IMR-90 (cell line): Measurements from ENCODE around the gene CDK7. TPM values are rescaled to one million over a fixed set of nuclear protein-coding genes. Genes with fewer than 3 reads are reported as not detected.

Experiments used
- ATAC-seq: fragments of 200-7000 bp; cut with Tn5 transposase; 2 replicates; pipeline ENCODE4 v1.9.1; 2020; ENCODE audit warnings: low read depth, mild to moderate bottlenecking, moderate library complexity
- BruUV-seq: library from RNA; stranded (reverse); fragments of 400-500 nt; replicated peaks from 2 replicates; lab custom pipeline; 2021; lab: Mats Ljungman, UMichigan
- CTCF ChIA-PET: fragments of 300-600 bp; formaldehyde crosslinking; extraction: SDS; loops from one replicate; lab custom pipeline; 2021; ENCODE audit warnings: antibody characterized with exemption; lab: Yijun Ruan, JAX
- POLR2A ChIA-PET: fragments of 300-600 bp; sonication (Branson Sonifier 250); formaldehyde crosslinking; loops from one replicate; lab custom pipeline; 2022; ENCODE audit warnings: antibody characterized with exemption; ENCODE audit not compliant: unreplicated experiment; lab: Charles Lee
- DNase-seq: peaks from one replicate; pipeline ENCODE4 v3.0.0; 2013
- H2AFZ ChIP-seq: replicated peaks from 2 replicates; pipeline ENCODE3; 2013; ENCODE audit warnings: low read length, mild to moderate bottlenecking; ENCODE audit not compliant: poor library complexity
- H2AK5ac ChIP-seq: 2 replicates; pipeline ENCODE4 v1.6.1; 2013; ENCODE audit warnings: low read depth, low read length, inconsistent platforms
- H2AK9ac ChIP-seq: replicated peaks from 2 replicates; pipeline ENCODE3; 2013; ENCODE audit warnings: mild to moderate bottlenecking, low read depth, low read length, moderate library complexity; ENCODE audit not compliant: poor library complexity
- H2BK120ac ChIP-seq: 2 replicates; pipeline ENCODE4 v1.6.1; 2013; ENCODE audit warnings: low read depth, low read length, inconsistent platforms
- H2BK15ac ChIP-seq: 3 replicates; pipeline ENCODE4 v1.6.1; 2013; ENCODE audit warnings: low read depth, low read length, inconsistent platforms
- H2BK20ac ChIP-seq: 2 replicates; pipeline ENCODE4 v1.6.1; 2013; ENCODE audit warnings: low read depth, mild to moderate bottlenecking, inconsistent platforms, low read length, moderate library complexity
- H2BK5ac ChIP-seq: 2 replicates; pipeline ENCODE4 v1.6.1; 2013; ENCODE audit warnings: mild to moderate bottlenecking, low read depth, low read length, inconsistent platforms; ENCODE audit not compliant: poor library complexity, severe bottlenecking
- H3K14ac ChIP-seq: replicated peaks from 2 replicates; pipeline ENCODE4 v1.6.1; 2013; ENCODE audit warnings: low read depth, low read length, inconsistent platforms
- H3K18ac ChIP-seq: 2 replicates; pipeline ENCODE4 v1.6.1; 2013; ENCODE audit warnings: low read depth, low read length, control low read depth
- H3K23ac ChIP-seq: 2 replicates; pipeline ENCODE4 v1.6.1; 2013; ENCODE audit warnings: low read depth, low read length, inconsistent platforms
- H3K27ac ChIP-seq: 2 replicates; pipeline ENCODE4 v1.5.1; 2013; ENCODE audit warnings: mild to moderate bottlenecking, control low read depth, low read length; ENCODE audit not compliant: insufficient read depth
- H3K27me3 ChIP-seq: 2 replicates; pipeline ENCODE4 v1.6.1; 2013; ENCODE audit warnings: low read length; ENCODE audit not compliant: control insufficient read depth, insufficient read depth
- H3K36me3 ChIP-seq: 2 replicates; pipeline ENCODE4 v1.6.1; 2013; ENCODE audit warnings: low read length, mixed read lengths; ENCODE audit not compliant: control insufficient read depth, insufficient read depth
- H3K4ac ChIP-seq: 2 replicates; pipeline ENCODE4 v1.6.1; 2013; ENCODE audit warnings: low read depth, low read length, inconsistent platforms
- H3K4me1 ChIP-seq: 2 replicates; pipeline ENCODE4 v1.6.1; 2013; ENCODE audit warnings: low read length, mixed read lengths; ENCODE audit not compliant: control insufficient read depth, insufficient read depth
- H3K4me2 ChIP-seq: 2 replicates; pipeline ENCODE4 v1.6.1; 2013; ENCODE audit warnings: low read depth, mild to moderate bottlenecking, control low read depth, low read length, moderate library complexity
- H3K4me3 ChIP-seq: 2 replicates; pipeline ENCODE4 v1.5.1; 2013; ENCODE audit warnings: low read depth, mild to moderate bottlenecking, control low read depth, low read length, moderate library complexity; ENCODE audit not compliant: insufficient read depth
- H3K56ac ChIP-seq: 2 replicates; pipeline ENCODE4 v1.6.1; 2013; ENCODE audit warnings: low read length, inconsistent platforms; ENCODE audit not compliant: insufficient read depth; ENCODE audit errors: extremely low read depth
- H3K79me1 ChIP-seq, 2 experiments: 2 replicates each; pipeline ENCODE4 v1.6.1; 2013; ENCODE audit warnings: low read length in 2 of 2, inconsistent platforms in 1 of 2, low read depth in 1 of 2
- H3K9ac ChIP-seq: 2 replicates; pipeline ENCODE4 v1.6.1; 2013; ENCODE audit warnings: low read depth, low read length, control low read depth
- H3K9me1 ChIP-seq: 2 replicates; pipeline ENCODE4 v1.6.1; 2013; ENCODE audit warnings: low read length, inconsistent platforms; ENCODE audit not compliant: insufficient read depth
- H3K9me3 ChIP-seq: 2 replicates; pipeline ENCODE4 v1.6.1; 2013; ENCODE audit warnings: low read length; ENCODE audit not compliant: control insufficient read depth, insufficient read depth
- H4K20me1 ChIP-seq: 2 replicates; pipeline ENCODE4 v1.6.1; 2013; ENCODE audit warnings: low read length, inconsistent platforms; ENCODE audit not compliant: insufficient read depth
- H4K5ac ChIP-seq: 2 replicates; pipeline ENCODE4 v1.6.1; 2013; ENCODE audit warnings: mild to moderate bottlenecking, low read depth, low read length, control low read depth
- H4K8ac ChIP-seq, 2 experiments: 2 replicates each; pipeline ENCODE4 v1.6.1; 2013; ENCODE audit warnings: low read depth in 2 of 2, low read length in 2 of 2, control low read depth in 1 of 2, inconsistent platforms in 1 of 2
- H4K91ac ChIP-seq: 2 replicates; pipeline ENCODE4 v1.6.1; 2013; ENCODE audit warnings: low read depth, low read length, inconsistent platforms; ENCODE audit not compliant: insufficient read depth
- BHLHE40 ChIP-seq: fragments of 150-350 bp; IDR thresholded peaks from 2 replicates; pipeline ENCODE4 v1.6.1; 2016; ENCODE audit warnings: mild to moderate bottlenecking, low read depth, low read length
- CEBPB ChIP-seq: IDR thresholded peaks from 2 replicates; pipeline ENCODE4 v1.6.1; 2012; ENCODE audit warnings: low read depth, low read length, improper control_type of control experiment
- CHD1 ChIP-seq: IDR thresholded peaks from 2 replicates; pipeline ENCODE4 v1.6.1; 2012; ENCODE audit warnings: low read depth, low read length, improper control_type of control experiment
- CTCF ChIP-seq: conservative IDR thresholded peaks from 2 replicates; pipeline ENCODE4 v1.5.1; 2012; ENCODE audit warnings: mild to moderate bottlenecking, low read depth, low read length, improper control_type of control experiment
- ELK1 ChIP-seq: fragments of 150-350 bp; IDR thresholded peaks from 2 replicates; pipeline ENCODE4 v1.6.1; 2016; ENCODE audit warnings: low read depth, mild to moderate bottlenecking, low read length, moderate library complexity, borderline replicate concordance
- FOS ChIP-seq: fragments of 150-350 bp; IDR thresholded peaks from 2 replicates; pipeline ENCODE4 v1.6.1; 2016; ENCODE audit warnings: low read depth, low read length
- MAFK ChIP-seq: IDR thresholded peaks from 2 replicates; pipeline ENCODE4 v1.6.1; 2012; ENCODE audit warnings: low read depth, low read length, improper control_type of control experiment
- MAZ ChIP-seq: IDR thresholded peaks from 2 replicates; pipeline ENCODE4 v1.6.1; 2012; ENCODE audit warnings: low read depth, mild to moderate bottlenecking, low read length, improper control_type of control experiment, moderate library complexity, borderline replicate concordance
- MXI1 ChIP-seq: IDR thresholded peaks from 2 replicates; pipeline ENCODE4 v1.6.1; 2012; ENCODE audit warnings: low read depth, mild to moderate bottlenecking, low read length, moderate library complexity, borderline replicate concordance
- NFE2L2 ChIP-seq: fragments of 150-350 bp; IDR thresholded peaks from 2 replicates; pipeline ENCODE4 v1.6.1; 2016; ENCODE audit warnings: low read depth, mild to moderate bottlenecking, low read length
- POLR2A ChIP-seq: IDR thresholded peaks from 2 replicates; pipeline ENCODE4 v1.6.1; 2012; ENCODE audit warnings: mild to moderate bottlenecking, low read depth, low read length
- RAD21 ChIP-seq: IDR thresholded peaks from 2 replicates; pipeline ENCODE4 v1.6.1; 2012; ENCODE audit warnings: low read length, improper control_type of control experiment
- RCOR1 ChIP-seq: IDR thresholded peaks from 2 replicates; pipeline ENCODE4 v1.6.1; 2012; ENCODE audit warnings: mild to moderate bottlenecking, low read length, improper control_type of control experiment; ENCODE audit not compliant: insufficient replicate concordance
- RFX5 ChIP-seq: IDR thresholded peaks from 2 replicates; pipeline ENCODE4 v1.8.0; 2012; ENCODE audit warnings: low read depth, mild to moderate bottlenecking, low read length, moderate library complexity
- SMC3 ChIP-seq: fragments of 150-350 bp; IDR thresholded peaks from 2 replicates; pipeline ENCODE4 v1.6.1; 2016; ENCODE audit warnings: low read depth, mild to moderate bottlenecking, antibody characterized with exemption, low read length, moderate library complexity
- USF2 ChIP-seq: fragments of 150-350 bp; IDR thresholded peaks from 2 replicates; pipeline ENCODE4 v1.6.1; 2017; ENCODE audit warnings: mild to moderate bottlenecking, antibody characterized with exemption, low read length, low read depth
- WGBS, 2 experiments: methylation state at CpG; one replicate each; pipeline versions ENCODE4 v1.1.5 to v1.1.7; 2013; ENCODE audit warnings: missing lambda C conversion rate in 2 of 2; ENCODE audit not compliant: insufficient read length in 1 of 2; ENCODE audit errors: extremely low coverage in 2 of 2; 5-methylcytosine and 5-hydroxymethylcytosine counted together
- dilution Hi-C: fragments of 300-500 bp; cut with HindIII; formaldehyde crosslinking; loops from one replicate; pipeline ENCODE4 v1.14.3; 2018; ENCODE audit warnings: low sequenced_read_pairs; ENCODE audit not compliant: unreplicated experiment
- in situ Hi-C: fragments of 300-500 bp; cut with MboI; formaldehyde crosslinking; loops from 3 replicates; pipeline ENCODE4 v1.14.3; 2019; ENCODE audit warnings: low sequenced_read_pairs, inconsistent platforms, mixed read lengths
- intact Hi-C: fragments of 100-400 bp; cut with micrococcal nuclease; formaldehyde crosslinking; loops from 2 replicates; pipeline ENCODE4 v1.10.0; 2022
- polyA plus RNA-seq, 3 experiments: library from polyadenylated mRNA; depleted of rRNA; stranded (reverse); fragments of >200 nt; gene quantifications; 2 replicates each; pipeline ENCODE4 v1.2.3, GENCODE V29; 2012; ENCODE audit warnings: low replicate concordance in 1 of 3
- total RNA-seq: library from RNA; depleted of rRNA; stranded (reverse); fragments of >200 nt; gene quantifications from 2 replicates; pipeline ENCODE4 v1.2.3, GENCODE V29; 2012

The CDK7 gene
- total and polyA plus RNA-seq, 2 of the 4 experiments (the other 2 are of a cell fraction) = 59.8 to 65.6 TPM

- Histone ChIP-seq H3K9me3 (no peaks in the 10 kb centered on the region), H2AK5ac (no peak overlapping the region), H3K18ac (no peak overlapping the region), H2AK9ac (no peak overlapping the region), H3K9ac (no peak overlapping the region), H3K4me2 (no peak overlapping the region), H3K23ac (no peak overlapping the region), H2BK5ac (no peak overlapping the region), H4K91ac (no peak overlapping the region), H3K4ac (no peak overlapping the region), H4K20me1 (no peaks in the 10 kb centered on the region), H4K8ac (no peak overlapping the region), H2AFZ (no peak overlapping the region), H4K5ac (no peak overlapping the region), H3K27ac (no peak overlapping the region), H3K36me3 (no peaks in the 10 kb centered on the region), H3K4me1 (no peaks in the 10 kb centered on the region), H3K4me3 (no peak overlapping the region), H3K9me1 (no peaks in the 10 kb centered on the region), H3K14ac (no peak overlapping the region), H3K56ac (no peak overlapping the region), H3K79me1 (no peaks in the 10 kb centered on the region), H2BK20ac (no peak overlapping the region), H2BK120ac (no peak overlapping the region), H3K27me3 (no peaks in the 10 kb centered on the region), H2BK15ac (no peak overlapping the region)
- TF ChIP-seq MAFK = no peak
- TF ChIP-seq USF2 = no peak
- no peak for TF ChIP-seq MAZ
- TF ChIP-seq RCOR1 = no peak
- no peak for TF ChIP-seq CEBPB
- no peak for TF ChIP-seq SMC3
- no peak for TF ChIP-seq ELK1
- no peak for TF ChIP-seq CTCF
- TF ChIP-seq BHLHE40 = no peak
- no peak for TF ChIP-seq MXI1
- no peak for TF ChIP-seq POLR2A
- TF ChIP-seq CHD1 = no peak
- TF ChIP-seq FOS = no peak
- TF ChIP-seq RAD21 = no peak
- no peak for TF ChIP-seq NFE2L2
- no peak for TF ChIP-seq RFX5
- intact Hi-C loops (no loop called here), dilution Hi-C loops (no loop called here), in situ Hi-C loops (no loop called here)
- DNase-seq (no peak), ATAC-seq (no peak)
- ChIA-PET CTCF (no interaction called here), POLR2A (no interaction called here)
- no TSS peak for BruUV-seq
- no CpG with 5 or more reads among the region's 3 CpGs for WGBS, 2 experiments
These were observed 73.4 kb downstream of the CDK7 start for GRCh38 chr5:69308046-69308553.
